Gastroesophageal sphincter (tissue), 4 donors: Measurements from ENCODE around the gene TFPI2. TPM values are rescaled to one million over a fixed set of nuclear protein-coding genes. Genes with fewer than 3 reads are reported as not detected.

ENCODE experiments used
- ATAC-seq: fragments of 150-250 bp; one replicate; pipeline ENCODE4 v1.9.1; 2016; ENCODE audit warnings: mild to moderate bottlenecking, moderate library complexity
- H3K27ac ChIP-seq, 4 donors: fragments of 200-600 bp; sonication (generic) in 3 of 4; 1 replicate in 3 of 4; 2 replicates in 1 of 4; pipeline ENCODE4 v1.5.1; 2016 to 2019
- H3K27me3 ChIP-seq: fragments of 200-600 bp; sonication (generic); one replicate; pipeline ENCODE4 v1.5.1; 2019
- H3K36me3 ChIP-seq, 2 donors: fragments of 200-600 bp; sonication (generic); one replicate each; pipeline ENCODE4 v1.5.1; 2019; ENCODE audit warnings: control low read depth in 1 of 2
- H3K4me1 ChIP-seq, 3 donors: fragments of 200-600 bp; sonication (generic); 1 replicate in 2 of 3; 2 replicates in 1 of 3; pipeline ENCODE4 v1.5.1; 2016 to 2019; ENCODE audit warnings: control low read depth in 2 of 3
- H3K4me3 ChIP-seq, 2 donors: fragments of 200-600 bp; sonication (generic); one replicate each; pipeline ENCODE4 v1.5.1; 2019; ENCODE audit warnings: mild to moderate bottlenecking in 1 of 2, moderate library complexity in 1 of 2
- H3K9me3 ChIP-seq, 3 donors: fragments of 200-600 bp; sonication (generic); one replicate each; pipeline ENCODE4 v1.5.1; 2017 to 2019; ENCODE audit warnings: control low read depth in 2 of 3
- EP300 ChIP-seq: sonication (generic); formaldehyde crosslinking; IDR thresholded peaks from one replicate; pipeline ENCODE4 v1.6.1; 2017; ENCODE audit warnings: antibody characterized with exemption, mild to moderate bottlenecking
- POLR2A ChIP-seq, 2 donors: fragments of 450-650 bp; IDR thresholded peaks; one replicate each; pipeline ENCODE4 v1.6.1; 2017; ENCODE audit warnings: antibody characterized with exemption in 2 of 2, mild to moderate bottlenecking in 2 of 2, moderate library complexity in 1 of 2
- POLR2AphosphoS5 ChIP-seq: sonication (generic); formaldehyde crosslinking; IDR thresholded peaks from one replicate; pipeline ENCODE4 v1.6.1; 2017; ENCODE audit warnings: antibody characterized with exemption
- WGBS, 2 donors: methylation state at CpG; one replicate each; pipeline ENCODE4 v1.1.5; 2018; ENCODE audit warnings: low coverage in 1 of 2; 5-methylcytosine and 5-hydroxymethylcytosine counted together
- total RNA-seq, 4 donors: library from RNA; depleted of rRNA; stranded (reverse); fragments of >200 nt; gene quantifications; one replicate each; pipeline ENCODE4 v1.1.0, GENCODE V29; 2016
- TF ChIP-seq, protein P1 (sequence below), 4 experiments: fragments of 200-600 bp in 2 of 4; fragments of 450-650 bp in 2 of 4; sonication (generic) in 1 of 4; IDR thresholded peaks; one replicate each; pipeline ENCODE4 v1.5.1; 2017 to 2019; ENCODE audit warnings: antibody characterized with exemption in 4 of 4, mild to moderate bottlenecking in 2 of 4, moderate library complexity in 2 of 4

Gene TFPI2
- total RNA-seq, 4 donors from 2014 or later = 0.85 to 40.1 (median 5.6) TPM

DNA sequence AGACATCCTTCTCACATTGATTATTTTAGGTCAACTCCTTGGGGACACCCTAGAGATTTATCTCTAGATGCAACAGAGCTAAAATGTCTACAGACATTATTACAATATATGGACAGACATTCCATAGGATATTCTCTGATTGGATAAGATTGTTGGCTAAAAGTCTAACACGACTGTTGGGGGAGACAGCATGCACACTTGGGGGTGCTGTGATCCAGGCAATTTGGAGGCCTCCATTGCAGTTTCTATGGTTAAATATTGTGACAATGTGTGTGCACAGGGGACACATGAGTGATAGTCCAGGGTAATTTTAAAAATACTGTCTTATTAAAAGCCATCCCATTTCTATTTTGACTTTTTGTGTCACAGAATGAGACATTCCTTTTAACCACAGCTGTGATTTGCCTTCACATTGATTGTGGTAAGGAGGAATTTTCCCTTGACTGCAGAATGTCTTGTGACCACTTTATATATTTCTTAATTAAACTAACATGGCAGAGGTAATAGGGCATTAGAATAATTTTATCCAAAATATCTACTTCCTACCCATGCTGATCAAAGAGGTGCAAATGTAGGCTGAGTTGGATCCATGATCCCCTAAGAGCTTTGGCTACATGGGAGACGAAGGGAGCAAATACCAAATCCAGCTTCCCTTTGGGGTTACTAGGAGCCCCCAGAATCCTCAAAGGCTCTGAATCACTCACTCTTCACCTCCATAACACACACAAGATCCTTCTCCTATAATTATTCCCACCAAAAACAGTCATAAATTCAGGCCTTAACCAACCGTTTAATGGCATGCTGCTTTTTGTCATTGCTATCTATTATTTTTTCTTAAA, 7.3 kb downstream of the TFPI2 start:
- H3K4me3 ChIP-seq = no peak overlapping the region
- no peak overlapping the region for H3K27ac ChIP-seq
- H3K27me3 ChIP-seq = no peaks in the 10 kb centered on the region
- H3K36me3 ChIP-seq = no peaks in the 10 kb centered on the region
- 82% methylated on average over 3 of the region's 3 CpGs; no CpG with 5 or more reads in 1 of the 2 donors for WGBS, 2 donors
- no peaks in the 10 kb centered on the region for H3K4me1 ChIP-seq
- no peak for ATAC-seq
- no peak for TF ChIP-seq EP300
- no peak for TF ChIP-seq POLR2A (IDR thresholded peaks at IDR 0.05)
- no peak for TF ChIP-seq POLR2AphosphoS5
- TF ChIP-seq, protein P1, sequence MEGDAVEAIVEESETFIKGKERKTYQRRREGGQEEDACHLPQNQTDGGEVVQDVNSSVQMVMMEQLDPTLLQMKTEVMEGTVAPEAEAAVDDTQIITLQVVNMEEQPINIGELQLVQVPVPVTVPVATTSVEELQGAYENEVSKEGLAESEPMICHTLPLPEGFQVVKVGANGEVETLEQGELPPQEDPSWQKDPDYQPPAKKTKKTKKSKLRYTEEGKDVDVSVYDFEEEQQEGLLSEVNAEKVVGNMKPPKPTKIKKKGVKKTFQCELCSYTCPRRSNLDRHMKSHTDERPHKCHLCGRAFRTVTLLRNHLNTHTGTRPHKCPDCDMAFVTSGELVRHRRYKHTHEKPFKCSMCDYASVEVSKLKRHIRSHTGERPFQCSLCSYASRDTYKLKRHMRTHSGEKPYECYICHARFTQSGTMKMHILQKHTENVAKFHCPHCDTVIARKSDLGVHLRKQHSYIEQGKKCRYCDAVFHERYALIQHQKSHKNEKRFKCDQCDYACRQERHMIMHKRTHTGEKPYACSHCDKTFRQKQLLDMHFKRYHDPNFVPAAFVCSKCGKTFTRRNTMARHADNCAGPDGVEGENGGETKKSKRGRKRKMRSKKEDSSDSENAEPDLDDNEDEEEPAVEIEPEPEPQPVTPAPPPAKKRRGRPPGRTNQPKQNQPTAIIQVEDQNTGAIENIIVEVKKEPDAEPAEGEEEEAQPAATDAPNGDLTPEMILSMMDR (IDR thresholded peaks at IDR 0.05) = no peak
- H3K9me3 ChIP-seq = peaks cover 0 to 17% (median 0%) of the 10 kb centered on the region in 3 donors

DNA sequence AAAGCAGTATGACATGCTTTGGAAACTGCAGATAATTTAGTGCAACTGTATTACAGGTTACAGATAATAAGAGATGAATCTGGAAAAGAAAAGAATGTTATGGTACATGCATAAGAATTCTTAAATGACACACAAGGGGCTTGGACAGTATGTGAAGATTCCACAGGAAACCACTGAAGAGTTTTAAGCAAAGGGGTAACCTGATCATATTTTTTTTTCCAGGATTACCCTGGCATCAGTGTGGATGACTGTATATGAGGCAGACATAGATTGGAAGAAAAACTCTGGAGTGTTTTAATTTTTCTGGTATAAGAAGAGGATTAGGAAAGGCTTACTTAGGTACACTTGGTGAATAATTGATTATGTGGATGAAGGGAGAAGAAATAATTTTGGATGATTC, 8.1 kb downstream of the TFPI2 start:
- Histone ChIP-seq H3K27me3 (no peaks in the 10 kb centered on the region), H3K27ac (no peak overlapping the region), H3K4me1 (no peaks in the 10 kb centered on the region), H3K36me3 (no peaks in the 10 kb centered on the region), H3K4me3 (no peak overlapping the region), H3K9me3 (peaks cover 0 to 17% (median 0%) of the 10 kb centered on the region in 3 donors)
- ATAC-seq = no peak
- TF ChIP-seq EP300 (no peak), POLR2AphosphoS5 (no peak), POLR2A (IDR thresholded peaks at IDR 0.05) (no peak)
- TF ChIP-seq, protein P1 (IDR thresholded peaks at IDR 0.05) = no peak

DNA sequence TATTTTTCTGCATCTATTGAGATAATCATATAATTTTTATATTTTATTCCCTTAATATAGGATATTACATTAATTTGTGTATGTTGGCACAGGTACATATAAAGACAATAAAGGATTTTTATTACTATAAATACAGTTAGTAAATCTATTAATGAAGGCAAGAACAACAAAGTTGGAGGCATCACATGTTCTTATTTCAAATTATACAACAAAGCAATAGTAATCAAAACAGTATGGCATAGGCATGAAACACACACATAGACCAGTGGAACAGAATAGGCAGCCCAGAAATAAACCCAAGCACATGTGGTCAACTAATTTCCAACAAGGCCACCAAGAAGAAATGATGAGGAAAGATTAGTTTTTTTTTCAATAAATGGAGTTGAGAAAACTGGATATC, 11.2 kb downstream of the TFPI2 start:
- no peak for ATAC-seq
- Histone ChIP-seq H3K9me3 (peaks cover 0 to 17% (median 0%) of the 10 kb centered on the region in 3 donors), H3K4me3 (no peak overlapping the region), H3K4me1 (no peaks in the 10 kb centered on the region), H3K27ac (no peak overlapping the region), H3K36me3 (no peaks in the 10 kb centered on the region), H3K27me3 (no peaks in the 10 kb centered on the region)
- no peak for TF ChIP-seq EP300
- no peak for TF ChIP-seq POLR2AphosphoS5

DNA sequence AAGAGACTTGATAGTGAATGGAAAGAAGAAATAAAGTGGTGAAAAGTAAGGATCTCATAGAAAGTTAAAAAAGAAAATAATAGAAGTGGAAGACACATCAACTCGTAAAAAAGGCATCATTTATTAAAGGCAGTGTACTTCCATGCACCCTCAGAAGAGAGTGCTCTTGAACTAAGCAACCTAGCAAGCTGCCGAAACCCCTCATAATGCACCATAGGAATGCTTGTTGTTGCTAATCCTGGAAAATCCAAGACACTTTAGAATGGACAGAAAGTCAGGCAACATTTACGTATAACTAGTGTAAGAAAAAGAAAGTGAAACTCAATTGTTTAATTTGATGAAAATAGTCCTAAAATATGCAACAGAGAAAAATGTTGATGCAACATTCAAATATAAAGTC, 12.8 kb downstream of the TFPI2 start:
- Histone ChIP-seq H3K27ac (no peak overlapping the region), H3K9me3 (peaks cover 0 to 17% (median 0%) of the 10 kb centered on the region in 3 donors), H3K36me3 (no peaks in the 10 kb centered on the region), H3K4me1 (no peaks in the 10 kb centered on the region), H3K4me3 (no peak overlapping the region), H3K27me3 (no peaks in the 10 kb centered on the region)
- ATAC-seq = no peak
- WGBS, 2 donors = 68 to 87% methylated on average over 3 of the region's 3 CpGs
- TF ChIP-seq, protein P1 (IDR thresholded peaks at IDR 0.05) = no peak
- TF ChIP-seq POLR2A (IDR thresholded peaks at IDR 0.05) = no peak
- TF ChIP-seq EP300 = no peak
- TF ChIP-seq POLR2AphosphoS5 = no peak

DNA sequence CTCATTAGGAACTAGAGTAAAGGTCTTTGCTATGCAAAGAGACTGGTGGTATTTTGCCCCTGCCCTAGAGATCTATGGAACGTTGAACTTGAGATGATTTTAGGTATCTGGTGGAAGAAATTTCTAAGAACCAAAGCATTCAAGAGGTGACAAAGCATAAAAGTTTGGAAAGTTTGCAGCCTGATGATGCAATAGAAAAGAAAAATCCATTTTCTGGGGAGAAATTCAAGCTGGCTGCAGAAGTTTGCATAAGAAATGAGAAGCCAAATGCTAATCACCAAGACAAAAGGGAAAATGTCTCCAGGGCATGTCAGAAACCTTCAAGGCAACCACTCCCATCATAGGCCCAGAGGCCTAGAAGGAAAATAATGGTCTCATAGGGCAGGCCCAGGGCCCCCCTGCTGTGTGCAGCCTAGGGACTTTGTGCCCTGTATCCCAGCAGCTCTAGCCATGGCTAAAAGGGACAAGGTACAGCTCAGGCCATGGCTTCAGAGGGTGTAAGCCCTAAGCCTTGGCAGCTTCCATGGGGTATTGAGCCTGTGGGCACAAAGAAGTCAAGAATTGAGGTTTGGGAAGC, 16.5 kb downstream of the TFPI2 start:
- TF ChIP-seq, protein P1 (IDR thresholded peaks at IDR 0.05) = no peak
- TF ChIP-seq POLR2A (IDR thresholded peaks at IDR 0.05) (no peak), EP300 (no peak), POLR2AphosphoS5 (no peak)

More for the DNA sequence above, 16.5 kb downstream of the TFPI2 start:
- Histone ChIP-seq H3K4me1 (no peaks in the 10 kb centered on the region), H3K27me3 (no peaks in the 10 kb centered on the region), H3K27ac (no peak overlapping the region), H3K9me3 (peaks cover 0 to 4% (median 0%) of the 10 kb centered on the region in 3 donors), H3K4me3 (no peak overlapping the region), H3K36me3 (no peaks in the 10 kb centered on the region)
- ATAC-seq = no peak
- 21 to 56% methylated on average over 1 of the region's 1 CpG for WGBS, 2 donors
